GM18505 (cell line): ENCODE results near the gene U2AF1L4.
A peak's percentile ranks its signal among the peaks of the same experiment; 100 is the strongest.

Source experiments
- ATAC-seq: cut with Tn5 transposase; IDR thresholded peaks from one replicate; pipeline ENCODE4 v1.9.1; 2021; ENCODE audit not compliant: unreplicated experiment
- POLR2A ChIP-seq: IDR thresholded peaks from 4 replicates; pipeline ENCODE4 v1.6.1; 2011; ENCODE audit warnings: borderline replicate concordance; ENCODE audit not compliant: insufficient read depth, insufficient read length; ENCODE audit errors: extremely low read depth

Gene U2AF1L4

GRCh38 chr19:35757749-35758608 is 12.8 kb upstream of the U2AF1L4 start, which contains the start of gene PROSER3:
Gene PROSER3 (plus strand): TSS chr19:35758176. CDS start chr19:35758216, 40 bp downstream.
- ATAC-seq: peak; percentile 91

GRCh38 chr19:35757231-35757748 is 12.1 kb upstream of the U2AF1L4 start:
- TF ChIP-seq POLR2A: no peak
- no peak for ATAC-seq

More at GRCh38 chr19:35757749-35758608, 12.8 kb upstream of the U2AF1L4 start, which contains the start of gene PROSER3:
- TF ChIP-seq POLR2A: peak; percentile 69

- no peak for TF ChIP-seq POLR2A
- no peak for ATAC-seq
Observed at GRCh38 chr19:35756377-35757230, 11.4 kb upstream of the U2AF1L4 start, which contains the start of gene HSPB6. Gene HSPB6 (minus strand): TSS chr19:35757029. CDS start chr19:35757008, 21 bp downstream.

- no peak for TF ChIP-seq POLR2A
- ATAC-seq: no peak
Observed at GRCh38 chr19:35755550-35756376, 10.5 kb upstream of the U2AF1L4 start.

- no peak for TF ChIP-seq POLR2A
- no peak for ATAC-seq
Observed at GRCh38 chr19:35755131-35755549, 9.9 kb upstream of the U2AF1L4 start.

- no peak for TF ChIP-seq POLR2A
- ATAC-seq: no peak
Observed at GRCh38 chr19:35754370-35755130, 9.3 kb upstream of the U2AF1L4 start.

GRCh38 chr19:35753634-35754369 is 8.6 kb upstream of the U2AF1L4 start:
- no peak for ATAC-seq
- no peak for TF ChIP-seq POLR2A

GRCh38 chr19:35752746-35753350 is 7.6 kb upstream of the U2AF1L4 start:
- no peak for ATAC-seq

GRCh38 chr19:35751839-35752745 is 6.9 kb upstream of the U2AF1L4 start:
- TF ChIP-seq POLR2A: no peak
- ATAC-seq: no peak

More at GRCh38 chr19:35752746-35753350, 7.6 kb upstream of the U2AF1L4 start:
- no peak for TF ChIP-seq POLR2A

GRCh38 chr19:35750167-35750566 is 4.9 kb upstream of the U2AF1L4 start:
- TF ChIP-seq POLR2A: no peak
- ATAC-seq: no peak
